Measurements from ENCODE around the gene LAMA1.
"Not testable (repeated sequence)": the region's sequence is repeated elsewhere in the genome, so short reads cannot be mapped to it uniquely, and the experiment has no call there.

LAMA1 gene

DNA sequence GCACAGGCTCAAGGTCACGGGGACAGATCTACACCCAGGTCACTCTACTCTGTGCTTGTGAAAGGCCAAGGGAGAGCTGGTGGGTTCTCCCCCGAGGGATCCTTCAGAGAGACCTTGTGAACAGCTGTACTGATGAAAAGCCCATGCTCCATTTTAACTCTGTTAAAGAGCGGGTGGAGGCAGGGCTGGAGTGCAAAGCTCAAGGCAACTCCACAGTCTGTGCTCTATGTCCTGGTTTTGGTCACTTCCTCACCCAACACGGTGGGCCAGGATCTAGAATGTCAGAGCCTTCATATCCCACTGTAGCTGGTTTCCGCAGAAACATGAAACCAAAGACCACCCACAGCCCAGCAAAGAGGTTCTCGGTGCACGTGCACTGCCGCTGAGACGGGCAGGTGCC is 177.1 kb downstream of the LAMA1 start:
- no peak overlapping the region for H3K4me3 ChIP-seq (ENCODE audit: low read length in 2 of 2)
- peaks cover 2 to 11% of the 10 kb centered on the region in 2 donors for H3K36me3 ChIP-seq (ENCODE audit: control insufficient read depth in 2 of 2, insufficient read depth in 2 of 2, low read length in 2 of 2)
- no peaks in the 10 kb centered on the region for H3K9me3 ChIP-seq (ENCODE audit: control insufficient read depth in 2 of 2, low read length in 2 of 2)
- no peak overlapping the region for H3K9ac ChIP-seq (ENCODE audit: low read depth in 1 of 2, low read length in 2 of 2)
- H3K27ac ChIP-seq (ENCODE audit: low read depth in 2 of 2, low read length in 2 of 2), result no peak overlapping the region
- peaks cover 0 to 6% of the 10 kb centered on the region in 2 donors for H3K4me1 ChIP-seq (ENCODE audit: control insufficient read depth in 2 of 2, insufficient read depth in 2 of 2, low read length in 2 of 2)
- H3K27me3 ChIP-seq (ENCODE audit: control insufficient read depth in 2 of 2, insufficient read depth in 2 of 2, low read length in 2 of 2), result no peaks in the 10 kb centered on the region

DNA sequence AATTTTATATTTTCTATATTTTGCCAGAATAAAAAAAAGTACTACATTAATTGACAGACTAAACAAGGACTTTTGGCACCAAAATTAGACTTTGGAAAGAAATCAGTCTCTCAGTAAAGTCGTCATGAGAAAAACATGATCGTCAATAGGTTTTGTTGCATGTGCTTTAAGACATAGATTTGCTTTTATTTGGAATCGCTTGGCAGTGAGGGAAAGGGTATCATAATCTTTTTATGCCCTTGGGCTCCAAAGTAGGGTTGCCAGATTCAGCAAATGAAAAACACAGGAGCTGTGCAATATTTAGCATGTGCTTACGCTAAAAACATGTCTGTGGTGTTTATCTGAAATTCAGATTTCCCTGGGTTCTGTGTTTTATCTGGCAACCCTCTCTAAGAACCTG is 177.6 kb downstream of the LAMA1 start:
- Histone ChIP-seq H3K4me1 (ENCODE audit: control insufficient read depth in 2 of 2, insufficient read depth in 2 of 2, low read length in 2 of 2) (peaks cover 0 to 6% of the 10 kb centered on the region in 2 donors), H3K4me3 (ENCODE audit: low read length in 2 of 2) (no peak overlapping the region), H3K9ac (ENCODE audit: low read depth in 1 of 2, low read length in 2 of 2) (no peak overlapping the region), H3K9me3 (ENCODE audit: control insufficient read depth in 2 of 2, low read length in 2 of 2) (no peaks in the 10 kb centered on the region), H3K27ac (ENCODE audit: low read depth in 2 of 2, low read length in 2 of 2) (no peak overlapping the region), H3K27me3 (ENCODE audit: control insufficient read depth in 2 of 2, insufficient read depth in 2 of 2, low read length in 2 of 2) (no peaks in the 10 kb centered on the region), H3K36me3 (ENCODE audit: control insufficient read depth in 2 of 2, insufficient read depth in 2 of 2, low read length in 2 of 2) (peaks cover 2 to 11% of the 10 kb centered on the region in 2 donors)

DNA sequence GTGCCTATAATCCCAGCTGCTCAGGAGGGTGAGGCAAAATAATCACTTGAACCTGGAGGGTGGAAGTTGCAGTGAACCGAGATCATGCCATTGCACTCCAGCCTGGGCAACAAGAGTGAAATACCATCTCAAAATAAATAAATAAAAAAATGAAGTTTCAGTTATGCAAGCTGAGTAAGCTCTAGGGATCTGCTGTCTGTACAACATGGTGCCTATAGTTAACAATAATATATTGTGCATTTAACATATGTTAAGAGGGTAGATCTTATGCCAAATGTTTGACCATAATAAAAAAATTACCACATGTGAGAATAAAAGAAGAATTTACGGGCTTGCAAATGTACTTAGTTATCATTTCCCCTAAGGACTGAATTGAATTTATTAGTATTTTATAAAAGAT is 179.2 kb downstream of the LAMA1 start:
- not testable (repeated sequence) for H3K27me3 ChIP-seq (ENCODE audit: control insufficient read depth in 2 of 2, insufficient read depth in 2 of 2, low read length in 2 of 2); H3K9me3 ChIP-seq (ENCODE audit: control insufficient read depth in 2 of 2, low read length in 2 of 2); H3K9ac ChIP-seq (ENCODE audit: low read depth in 1 of 2, low read length in 2 of 2); H3K4me1 ChIP-seq (ENCODE audit: control insufficient read depth in 2 of 2, insufficient read depth in 2 of 2, low read length in 2 of 2)
- H3K27ac ChIP-seq (ENCODE audit: low read depth in 2 of 2, low read length in 2 of 2), result peak overlapping the region in 1 of 2 donors; percentile 52
- H3K36me3 ChIP-seq (ENCODE audit: control insufficient read depth in 2 of 2, insufficient read depth in 2 of 2, low read length in 2 of 2), result peaks cover 2 to 11% of the 10 kb centered on the region in 2 donors
- peak overlapping the region in 1 of 2 donors; percentile 4 for H3K4me3 ChIP-seq (ENCODE audit: low read length in 2 of 2)

DNA sequence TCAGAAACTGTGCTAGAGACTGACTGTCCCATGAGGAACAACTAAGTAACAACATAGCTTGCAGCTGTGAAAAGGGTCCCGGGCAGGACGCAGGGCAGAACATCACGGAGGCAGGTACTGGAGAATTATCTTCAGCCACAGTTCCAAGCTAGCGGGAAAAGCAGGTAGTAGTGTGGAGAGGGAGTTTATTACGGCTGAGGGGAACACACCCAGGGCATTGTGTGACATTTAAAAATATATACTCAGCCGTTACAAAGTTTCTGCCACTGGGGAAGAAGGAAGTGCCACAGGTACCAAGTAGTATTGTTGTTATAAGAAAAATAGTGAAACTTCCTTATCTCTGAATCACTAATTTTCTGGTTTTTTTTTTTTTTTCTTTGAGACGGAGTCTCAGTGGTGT is 179.6 kb downstream of the LAMA1 start:
- H3K27me3 ChIP-seq (ENCODE audit: control insufficient read depth in 2 of 2, insufficient read depth in 2 of 2, low read length in 2 of 2), result no peaks in the 10 kb centered on the region
- H3K27ac ChIP-seq (ENCODE audit: low read depth in 2 of 2, low read length in 2 of 2), result peak overlapping the region in 1 of 2 donors; percentile 52
- no peak overlapping the region for H3K9ac ChIP-seq (ENCODE audit: low read depth in 1 of 2, low read length in 2 of 2)

DNA sequence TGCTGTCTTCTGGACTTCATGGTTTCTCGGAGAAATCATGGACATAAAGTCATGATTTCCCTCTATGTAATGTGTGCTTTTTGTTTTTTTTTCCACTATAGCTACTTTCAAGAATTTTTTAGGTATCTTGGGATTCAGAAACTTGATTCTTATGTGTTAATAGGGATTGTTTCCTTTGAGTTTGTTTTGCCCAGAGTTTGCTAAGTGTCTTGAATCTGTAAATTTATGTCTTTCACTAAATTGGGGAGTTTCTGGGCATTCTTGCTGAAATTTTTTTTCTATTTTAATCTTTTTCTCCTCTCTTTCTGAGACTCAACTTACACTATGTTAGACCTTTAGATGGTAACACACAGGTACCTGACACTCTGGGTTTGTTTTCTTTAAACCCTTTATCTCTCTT is 182.7 kb downstream of the LAMA1 start:
- no peak overlapping the region for H3K27ac ChIP-seq (ENCODE audit: low read depth in 2 of 2, low read length in 2 of 2)
- H3K9me3 ChIP-seq (ENCODE audit: control insufficient read depth in 2 of 2, low read length in 2 of 2), result no peaks in the 10 kb centered on the region
- peaks cover 0 to 7% of the 10 kb centered on the region in 2 donors for H3K4me1 ChIP-seq (ENCODE audit: control insufficient read depth in 2 of 2, insufficient read depth in 2 of 2, low read length in 2 of 2)
- no peaks in the 10 kb centered on the region for H3K27me3 ChIP-seq (ENCODE audit: control insufficient read depth in 2 of 2, insufficient read depth in 2 of 2, low read length in 2 of 2)
- H3K36me3 ChIP-seq (ENCODE audit: control insufficient read depth in 2 of 2, insufficient read depth in 2 of 2, low read length in 2 of 2), result no peaks in the 10 kb centered on the region
- H3K9ac ChIP-seq (ENCODE audit: low read depth in 1 of 2, low read length in 2 of 2), result no peak overlapping the region
- H3K4me3 ChIP-seq (ENCODE audit: low read length in 2 of 2), result no peak overlapping the region

More for the DNA sequence above, 179.6 kb downstream of the LAMA1 start:
- peaks cover 0 to 3% of the 10 kb centered on the region in 2 donors for H3K4me1 ChIP-seq (ENCODE audit: control insufficient read depth in 2 of 2, insufficient read depth in 2 of 2, low read length in 2 of 2)
- no peaks in the 10 kb centered on the region for H3K9me3 ChIP-seq (ENCODE audit: control insufficient read depth in 2 of 2, low read length in 2 of 2)
- H3K36me3 ChIP-seq (ENCODE audit: control insufficient read depth in 2 of 2, insufficient read depth in 2 of 2, low read length in 2 of 2), result peaks cover 2 to 8% of the 10 kb centered on the region in 2 donors
- H3K4me3 ChIP-seq (ENCODE audit: low read length in 2 of 2), result peak overlapping the region; percentile 47 to 49

DNA sequence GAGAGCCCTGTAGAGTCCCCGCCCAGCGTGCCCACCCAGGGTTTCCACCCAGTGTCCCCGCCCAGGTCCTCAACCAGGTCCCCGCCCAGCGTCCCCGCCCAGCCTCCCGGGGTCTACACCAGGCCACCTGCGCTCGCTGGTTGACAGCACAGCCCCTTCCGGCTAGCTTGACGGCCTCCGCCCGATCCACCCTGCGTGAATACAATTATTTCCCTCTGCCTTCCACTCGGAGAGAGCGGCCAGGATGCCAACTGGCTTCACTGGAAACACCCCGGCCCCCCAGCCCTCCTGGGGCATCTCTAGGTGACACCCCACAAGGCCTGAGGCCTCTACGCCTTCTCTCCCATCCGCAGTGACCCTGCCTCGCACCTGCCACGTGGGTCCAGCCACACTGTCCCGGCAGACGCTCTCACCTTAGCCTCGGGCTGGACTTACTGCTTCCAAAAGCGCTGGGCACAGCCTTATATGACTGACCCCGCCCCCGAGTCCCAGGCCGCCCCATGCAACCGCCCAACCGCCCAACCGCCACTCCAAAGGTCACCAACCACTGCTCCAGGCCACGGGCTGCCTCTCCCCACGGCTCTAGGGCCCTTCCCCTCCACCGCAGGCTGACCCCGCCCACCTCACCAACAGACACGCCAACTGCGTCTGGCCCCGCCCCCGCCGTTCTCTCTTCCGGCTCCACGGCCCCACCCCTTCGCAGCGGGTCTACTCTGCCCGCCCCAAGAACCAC is 188.1 kb downstream of the LAMA1 start:
- Histone ChIP-seq H3K27me3 (ENCODE audit: control insufficient read depth in 2 of 2, insufficient read depth in 2 of 2, low read length in 2 of 2) (no peaks in the 10 kb centered on the region), H3K9me3 (ENCODE audit: control insufficient read depth in 2 of 2, low read length in 2 of 2) (no peaks in the 10 kb centered on the region), H3K4me1 (ENCODE audit: control insufficient read depth in 2 of 2, insufficient read depth in 2 of 2, low read length in 2 of 2) (peaks cover 0 to 5% of the 10 kb centered on the region in 2 donors), H3K27ac (ENCODE audit: low read depth in 2 of 2, low read length in 2 of 2) (peak overlapping the region in 1 of 2 donors; percentile 83), H3K36me3 (ENCODE audit: control insufficient read depth in 2 of 2, insufficient read depth in 2 of 2, low read length in 2 of 2) (no peaks in the 10 kb centered on the region), H3K9ac (ENCODE audit: low read depth in 1 of 2, low read length in 2 of 2) (peak overlapping the region in 1 of 2 donors; percentile 53), H3K4me3 (ENCODE audit: low read length in 2 of 2) (peak overlapping the region in 1 of 2 donors; percentile 53)

DNA sequence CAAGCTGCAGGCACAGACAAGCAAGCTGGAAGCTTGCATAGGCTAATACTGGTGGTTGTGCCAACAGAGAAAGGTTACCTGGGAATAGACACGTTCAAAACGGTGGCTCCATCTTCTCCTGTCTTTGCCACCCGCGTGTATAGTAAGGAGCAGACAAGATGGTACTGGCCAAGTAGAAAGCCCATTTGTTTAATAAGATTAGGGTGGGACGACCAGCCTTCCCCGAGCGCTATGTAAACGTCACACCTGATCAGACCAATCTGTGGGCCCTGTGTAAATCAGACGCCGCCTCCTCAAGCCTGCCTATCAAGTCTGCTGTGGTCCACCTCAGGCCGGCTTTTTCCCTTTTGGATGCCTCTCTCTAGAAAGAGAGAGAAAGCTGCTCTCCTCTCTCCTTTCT is 189.2 kb downstream of the LAMA1 start:
- Histone ChIP-seq H3K9me3 (ENCODE audit: control insufficient read depth in 2 of 2, low read length in 2 of 2) (no peaks in the 10 kb centered on the region), H3K27me3 (ENCODE audit: control insufficient read depth in 2 of 2, insufficient read depth in 2 of 2, low read length in 2 of 2) (no peaks in the 10 kb centered on the region), H3K4me3 (ENCODE audit: low read length in 2 of 2) (no peak overlapping the region), H3K27ac (ENCODE audit: low read depth in 2 of 2, low read length in 2 of 2) (peak overlapping the region in 1 of 2 donors; percentile 83), H3K9ac (ENCODE audit: low read depth in 1 of 2, low read length in 2 of 2) (peak overlapping the region in 1 of 2 donors; percentile 40), H3K4me1 (ENCODE audit: control insufficient read depth in 2 of 2, insufficient read depth in 2 of 2, low read length in 2 of 2) (peaks cover 0 to 5% of the 10 kb centered on the region in 2 donors), H3K36me3 (ENCODE audit: control insufficient read depth in 2 of 2, insufficient read depth in 2 of 2, low read length in 2 of 2) (no peaks in the 10 kb centered on the region)

DNA sequence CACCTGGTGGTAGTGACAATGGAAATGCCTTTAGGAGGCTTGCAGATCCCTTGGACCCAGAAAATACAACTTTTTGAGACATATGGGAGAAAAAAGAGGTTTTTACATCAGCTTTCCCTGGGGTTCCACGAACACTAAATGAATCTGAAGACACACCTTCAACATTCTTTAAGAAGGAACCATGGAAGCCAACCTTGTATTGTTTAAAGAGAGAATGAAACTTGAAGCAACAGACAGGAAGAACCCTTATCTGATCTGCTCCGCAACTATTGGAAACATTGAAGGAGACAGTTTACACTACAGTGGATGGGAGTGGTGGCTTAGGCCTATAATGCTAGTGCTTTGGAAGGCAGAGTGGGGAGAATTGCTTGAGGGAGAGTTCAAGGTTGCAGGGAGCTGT is 190.4 kb downstream of the LAMA1 start:
- Histone ChIP-seq H3K4me3 (ENCODE audit: low read length in 2 of 2) (no peak overlapping the region), H3K9me3 (ENCODE audit: control insufficient read depth in 2 of 2, low read length in 2 of 2) (no peaks in the 10 kb centered on the region), H3K27me3 (ENCODE audit: control insufficient read depth in 2 of 2, insufficient read depth in 2 of 2, low read length in 2 of 2) (no peaks in the 10 kb centered on the region), H3K4me1 (ENCODE audit: control insufficient read depth in 2 of 2, insufficient read depth in 2 of 2, low read length in 2 of 2) (peaks cover 0 to 5% of the 10 kb centered on the region in 2 donors), H3K27ac (ENCODE audit: low read depth in 2 of 2, low read length in 2 of 2) (no peak overlapping the region), H3K9ac (ENCODE audit: low read depth in 1 of 2, low read length in 2 of 2) (no peak overlapping the region), H3K36me3 (ENCODE audit: control insufficient read depth in 2 of 2, insufficient read depth in 2 of 2, low read length in 2 of 2) (no peaks in the 10 kb centered on the region)

DNA sequence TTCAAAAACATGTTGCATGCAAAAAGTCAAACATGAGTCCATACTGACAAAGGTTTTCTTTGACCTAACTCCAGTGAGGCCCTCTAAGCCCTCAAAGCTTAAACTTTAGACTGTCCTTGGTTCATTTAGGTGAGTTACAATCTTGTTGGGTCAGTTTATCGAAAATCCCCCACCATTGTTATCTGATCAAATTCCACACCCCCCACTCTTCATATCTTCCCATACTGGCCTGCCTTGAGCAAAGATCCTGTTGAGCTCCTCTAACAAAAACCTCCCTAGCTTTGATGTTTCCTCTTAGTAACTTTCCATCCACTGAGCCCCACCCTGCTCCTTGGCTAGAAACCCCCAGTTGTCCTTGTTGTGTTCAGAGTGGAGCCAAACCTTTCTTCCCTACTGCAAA is 194.4 kb downstream of the LAMA1 start:
- no peak overlapping the region for H3K9ac ChIP-seq (ENCODE audit: low read depth in 1 of 2, low read length in 2 of 2)
- no peak overlapping the region for H3K4me3 ChIP-seq (ENCODE audit: low read length in 2 of 2)
- H3K27me3 ChIP-seq (ENCODE audit: control insufficient read depth in 2 of 2, insufficient read depth in 2 of 2, low read length in 2 of 2), result no peaks in the 10 kb centered on the region
- no peaks in the 10 kb centered on the region for H3K9me3 ChIP-seq (ENCODE audit: control insufficient read depth in 2 of 2, low read length in 2 of 2)
- H3K36me3 ChIP-seq (ENCODE audit: control insufficient read depth in 2 of 2, insufficient read depth in 2 of 2, low read length in 2 of 2), result no peaks in the 10 kb centered on the region
- H3K27ac ChIP-seq (ENCODE audit: low read depth in 2 of 2, low read length in 2 of 2), result no peak overlapping the region
- no peaks in the 10 kb centered on the region for H3K4me1 ChIP-seq (ENCODE audit: control insufficient read depth in 2 of 2, insufficient read depth in 2 of 2, low read length in 2 of 2)

DNA sequence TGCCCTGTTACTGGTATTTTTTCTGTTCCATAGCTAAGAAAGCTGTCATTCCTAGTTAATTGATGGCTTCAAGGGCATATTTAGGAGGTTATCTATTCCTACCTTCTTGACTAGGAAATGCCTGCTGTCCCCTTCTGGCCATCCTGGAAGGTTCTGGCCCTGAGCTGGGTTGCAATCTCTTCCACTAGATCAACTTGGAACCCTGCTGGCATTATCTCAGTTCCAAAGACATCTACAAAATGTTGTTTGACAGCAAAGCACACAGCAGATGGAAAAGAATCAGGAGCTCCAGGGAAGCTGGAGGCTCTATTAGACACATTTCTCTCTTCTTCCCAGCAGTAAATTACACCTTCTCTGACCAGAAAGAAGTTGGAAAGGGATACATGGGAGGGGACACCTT is 196.0 kb downstream of the LAMA1 start:
- Histone ChIP-seq H3K36me3 (ENCODE audit: control insufficient read depth in 2 of 2, insufficient read depth in 2 of 2, low read length in 2 of 2) (no peaks in the 10 kb centered on the region), H3K27me3 (ENCODE audit: control insufficient read depth in 2 of 2, insufficient read depth in 2 of 2, low read length in 2 of 2) (no peaks in the 10 kb centered on the region), H3K27ac (ENCODE audit: low read depth in 2 of 2, low read length in 2 of 2) (no peak overlapping the region), H3K9ac (ENCODE audit: low read depth in 1 of 2, low read length in 2 of 2) (no peak overlapping the region), H3K9me3 (ENCODE audit: control insufficient read depth in 2 of 2, low read length in 2 of 2) (no peaks in the 10 kb centered on the region), H3K4me3 (ENCODE audit: low read length in 2 of 2) (no peak overlapping the region), H3K4me1 (ENCODE audit: control insufficient read depth in 2 of 2, insufficient read depth in 2 of 2, low read length in 2 of 2) (no peaks in the 10 kb centered on the region)

Data from mucosa of rectum (tissue), 2 donors.